GM18498 (cell line): ENCODE results near the gene FAM171A2.

ENCODE experiments used
- ATAC-seq: cut with Tn5 transposase; IDR thresholded peaks from one replicate; pipeline ENCODE4 v1.9.1; 2021; ENCODE audit warnings: mild to moderate bottlenecking, moderate library complexity; ENCODE audit not compliant: unreplicated experiment

FAM171A2 gene

GRCh38 chr17:44307387-44308186 is 56.1 kb downstream of the FAM171A2 start:
- no peak for ATAC-seq

GRCh38 chr17:44304651-44305050 is 59.0 kb downstream of the FAM171A2 start:
- no peak for ATAC-seq
